GM23338 (cell line): ENCODE results near the gene DRAXIN.

ENCODE experiments used
- CTCF ChIP-seq, 2 experiments: fragments of 200-600 bp in 1 of 2; sonication (generic) in 1 of 2; conservative IDR thresholded peaks; 2 replicates each; pipeline versions ENCODE4 v1.5.1 to v1.6.1; 2016 to 2017; ENCODE audit warnings: antibody characterized with exemption in 2 of 2, low read depth in 2 of 2, mild to moderate bottlenecking in 2 of 2, moderate library complexity in 1 of 2
- EZH2 ChIP-seq: fragments of 200-600 bp; sonication (generic); IDR thresholded peaks from one replicate; pipeline ENCODE4 v1.8.0; 2017; ENCODE audit warnings: antibody characterized with exemption, mild to moderate bottlenecking, low read depth; ENCODE audit not compliant: unreplicated experiment
- JUNB ChIP-seq: IDR thresholded peaks from one replicate; pipeline ENCODE4 v1.6.1; 2016; ENCODE audit warnings: antibody characterized with exemption; ENCODE audit not compliant: unreplicated experiment
- NANOG ChIP-seq: IDR thresholded peaks from 2 replicates; pipeline ENCODE4 v1.6.1; 2016; ENCODE audit warnings: antibody characterized with exemption, borderline replicate concordance
- TF ChIP-seq, protein P1 (sequence below): fragments of 250-450 bp; sonication (Bioruptor Pico); IDR thresholded peaks from 2 replicates; pipeline ENCODE4 v1.5.0; 2020; ENCODE audit warnings: mild to moderate bottlenecking, moderate library complexity

GRCh38 chr1:11648732-11649158 lies 42.8 kb upstream of the DRAXIN start:
- TF ChIP-seq, protein P1, sequence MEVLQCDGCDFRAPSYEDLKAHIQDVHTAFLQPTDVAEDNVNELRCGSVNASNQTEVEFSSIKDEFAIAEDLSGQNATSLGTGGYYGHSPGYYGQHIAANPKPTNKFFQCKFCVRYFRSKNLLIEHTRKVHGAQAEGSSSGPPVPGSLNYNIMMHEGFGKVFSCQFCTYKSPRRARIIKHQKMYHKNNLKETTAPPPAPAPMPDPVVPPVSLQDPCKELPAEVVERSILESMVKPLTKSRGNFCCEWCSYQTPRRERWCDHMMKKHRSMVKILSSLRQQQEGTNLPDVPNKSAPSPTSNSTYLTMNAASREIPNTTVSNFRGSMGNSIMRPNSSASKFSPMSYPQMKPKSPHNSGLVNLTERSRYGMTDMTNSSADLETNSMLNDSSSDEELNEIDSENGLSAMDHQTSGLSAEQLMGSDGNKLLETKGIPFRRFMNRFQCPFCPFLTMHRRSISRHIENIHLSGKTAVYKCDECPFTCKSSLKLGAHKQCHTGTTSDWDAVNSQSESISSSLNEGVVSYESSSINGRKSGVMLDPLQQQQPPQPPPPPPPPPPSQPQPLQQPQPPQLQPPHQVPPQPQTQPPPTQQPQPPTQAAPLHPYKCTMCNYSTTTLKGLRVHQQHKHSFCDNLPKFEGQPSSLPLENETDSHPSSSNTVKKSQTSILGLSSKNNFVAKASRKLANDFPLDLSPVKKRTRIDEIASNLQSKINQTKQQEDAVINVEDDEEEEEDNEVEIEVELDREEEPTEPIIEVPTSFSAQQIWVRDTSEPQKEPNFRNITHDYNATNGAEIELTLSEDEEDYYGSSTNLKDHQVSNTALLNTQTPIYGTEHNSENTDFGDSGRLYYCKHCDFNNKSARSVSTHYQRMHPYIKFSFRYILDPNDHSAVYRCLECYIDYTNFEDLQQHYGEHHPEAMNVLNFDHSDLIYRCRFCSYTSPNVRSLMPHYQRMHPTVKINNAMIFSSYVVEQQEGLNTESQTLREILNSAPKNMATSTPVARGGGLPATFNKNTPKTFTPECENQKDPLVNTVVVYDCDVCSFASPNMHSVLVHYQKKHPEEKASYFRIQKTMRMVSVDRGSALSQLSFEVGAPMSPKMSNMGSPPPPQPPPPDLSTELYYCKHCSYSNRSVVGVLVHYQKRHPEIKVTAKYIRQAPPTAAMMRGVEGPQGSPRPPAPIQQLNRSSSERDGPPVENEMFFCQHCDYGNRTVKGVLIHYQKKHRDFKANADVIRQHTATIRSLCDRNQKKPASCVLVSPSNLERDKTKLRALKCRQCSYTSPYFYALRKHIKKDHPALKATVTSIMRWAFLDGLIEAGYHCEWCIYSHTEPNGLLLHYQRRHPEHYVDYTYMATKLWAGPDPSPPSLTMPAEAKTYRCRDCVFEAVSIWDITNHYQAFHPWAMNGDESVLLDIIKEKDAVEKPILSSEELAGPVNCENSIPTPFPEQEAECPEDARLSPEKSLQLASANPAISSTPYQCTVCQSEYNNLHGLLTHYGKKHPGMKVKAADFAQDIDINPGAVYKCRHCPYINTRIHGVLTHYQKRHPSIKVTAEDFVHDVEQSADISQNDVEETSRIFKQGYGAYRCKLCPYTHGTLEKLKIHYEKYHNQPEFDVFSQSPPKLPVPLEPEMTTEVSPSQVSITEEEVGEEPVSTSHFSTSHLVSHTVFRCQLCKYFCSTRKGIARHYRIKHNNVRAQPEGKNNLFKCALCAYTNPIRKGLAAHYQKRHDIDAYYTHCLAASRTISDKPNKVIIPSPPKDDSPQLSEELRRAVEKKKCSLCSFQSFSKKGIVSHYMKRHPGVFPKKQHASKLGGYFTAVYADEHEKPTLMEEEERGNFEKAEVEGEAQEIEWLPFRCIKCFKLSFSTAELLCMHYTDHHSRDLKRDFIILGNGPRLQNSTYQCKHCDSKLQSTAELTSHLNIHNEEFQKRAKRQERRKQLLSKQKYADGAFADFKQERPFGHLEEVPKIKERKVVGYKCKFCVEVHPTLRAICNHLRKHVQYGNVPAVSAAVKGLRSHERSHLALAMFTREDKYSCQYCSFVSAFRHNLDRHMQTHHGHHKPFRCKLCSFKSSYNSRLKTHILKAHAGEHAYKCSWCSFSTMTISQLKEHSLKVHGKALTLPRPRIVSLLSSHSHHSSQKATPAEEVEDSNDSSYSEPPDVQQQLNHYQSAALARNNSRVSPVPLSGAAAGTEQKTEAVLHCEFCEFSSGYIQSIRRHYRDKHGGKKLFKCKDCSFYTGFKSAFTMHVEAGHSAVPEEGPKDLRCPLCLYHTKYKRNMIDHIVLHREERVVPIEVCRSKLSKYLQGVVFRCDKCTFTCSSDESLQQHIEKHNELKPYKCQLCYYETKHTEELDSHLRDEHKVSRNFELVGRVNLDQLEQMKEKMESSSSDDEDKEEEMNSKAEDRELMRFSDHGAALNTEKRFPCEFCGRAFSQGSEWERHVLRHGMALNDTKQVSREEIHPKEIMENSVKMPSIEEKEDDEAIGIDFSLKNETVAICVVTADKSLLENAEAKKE = no peak
- TF ChIP-seq EZH2 = no peak
- no peak for TF ChIP-seq JUNB
- no peak for TF ChIP-seq NANOG
- TF ChIP-seq CTCF (conservative IDR thresholded peaks at IDR 0.05; ENCODE audit: low read depth in 2 of 2) = no peak; a peak in 1 of 4 replicates
